SK-N-SH (cell line): ENCODE measurements around the gene PARD3B. TPM values are rescaled to one million over a fixed set of nuclear protein-coding genes. Genes with fewer than 3 reads are reported as not detected.

Experiments used
- CTCF ChIA-PET: fragments of 300-600, 350-600 bp; formaldehyde crosslinking; extraction: SDS; loops from one replicate; lab custom pipeline; 2021; lab: Yijun Ruan, JAX
- POLR2A ChIA-PET: fragments of 350-600 bp; sonication (Branson Sonifier 250); formaldehyde crosslinking; extraction: SDS; loops from one replicate; lab custom pipeline; 2020; ENCODE audit warnings: antibody characterized with exemption, inconsistent platforms; lab: Yijun Ruan, JAX
- DNase-seq: peaks from one replicate; pipeline ENCODE4 v3.0.0; 2012
- H2AFZ ChIP-seq: fragments of 200-600 bp; sonication (generic); 2 replicates; pipeline ENCODE4 v1.8.1; 2016; ENCODE audit warnings: antibody characterized with exemption, mild to moderate bottlenecking, low read depth
- H3F3A ChIP-seq: fragments of 200-600 bp; sonication (generic); replicated peaks from 2 replicates; pipeline ENCODE3; 2016; ENCODE audit warnings: antibody characterized with exemption, mild to moderate bottlenecking; ENCODE audit not compliant: insufficient read depth
- H3K27ac ChIP-seq, 2 experiments: fragments of 200-500 bp in 1 of 2; fragments of 200-600 bp in 1 of 2; sonication (Bioruptor generic) in 1 of 2; sonication (generic), shearing (Covaris generic) in 1 of 2; 2 replicates each; pipeline versions ENCODE4 v1.5.1 to v1.6.1; 2014 to 2016; ENCODE audit warnings: low read depth in 2 of 2, inconsistent platforms in 1 of 2, low read length in 1 of 2, mild to moderate bottlenecking in 1 of 2, mixed read lengths in 1 of 2
- H3K27me3 ChIP-seq: fragments of 200-600 bp; sonication (generic), shearing (Covaris generic); 2 replicates; pipeline ENCODE4 v1.6.1; 2016; ENCODE audit warnings: mixed run types; ENCODE audit not compliant: insufficient read depth
- H3K36me3 ChIP-seq, 2 experiments: fragments of 200-500 bp in 1 of 2; fragments of 200-600 bp in 1 of 2; sonication (Bioruptor generic) in 1 of 2; sonication (generic) in 1 of 2; replicated peaks in 1 of 2; 2 replicates each; pipeline versions ENCODE3 to v1.5.1; 2014 to 2016; ENCODE audit warnings: low read length in 1 of 2, mild to moderate bottlenecking in 1 of 2; ENCODE audit not compliant: insufficient read depth in 2 of 2, control insufficient read depth in 1 of 2
- H3K4me1 ChIP-seq, 2 experiments: fragments of 200-500 bp in 1 of 2; fragments of 200-600 bp in 1 of 2; sonication (Bioruptor generic) in 1 of 2; sonication (generic), shearing (Covaris generic) in 1 of 2; 2 replicates each; pipeline versions ENCODE4 v1.5.1 to v1.6.1; 2014 to 2016; ENCODE audit warnings: low read depth in 1 of 2, low read length in 1 of 2, mixed run types in 1 of 2; ENCODE audit not compliant: insufficient read depth in 2 of 2, control insufficient read depth in 1 of 2
- H3K4me2 ChIP-seq: fragments of 200-600 bp; sonication (generic), shearing (Covaris generic); 2 replicates; pipeline ENCODE4 v1.6.1; 2017; ENCODE audit warnings: mixed run types
- H3K4me3 ChIP-seq, 2 experiments: fragments of 200-500 bp in 1 of 2; fragments of 200-600 bp in 1 of 2; sonication (Bioruptor generic) in 1 of 2; sonication (generic), shearing (Covaris generic) in 1 of 2; 2 replicates each; pipeline versions ENCODE4 v1.5.1 to v1.8.1; 2014 to 2016; ENCODE audit warnings: low read depth in 2 of 2, inconsistent platforms in 1 of 2, low read length in 1 of 2, mild to moderate bottlenecking in 1 of 2, mixed read lengths in 1 of 2, moderate library complexity in 1 of 2
- H3K79me2 ChIP-seq: fragments of 200-600 bp; sonication (generic); 2 replicates; pipeline ENCODE4 v1.8.1; 2017; ENCODE audit warnings: mild to moderate bottlenecking; ENCODE audit not compliant: insufficient read depth
- H3K9ac ChIP-seq: fragments of 200-600 bp; sonication (generic); 2 replicates; pipeline ENCODE4 v1.6.1; 2017; ENCODE audit warnings: mixed run types
- H3K9me2 ChIP-seq: fragments of 200-600 bp; sonication (generic); 2 replicates; pipeline ENCODE4 v1.6.1; 2017; ENCODE audit warnings: mixed run types
- H3K9me3 ChIP-seq: fragments of 200-600 bp; sonication (generic); 2 replicates; pipeline ENCODE4 v1.6.1; 2017; ENCODE audit warnings: mixed run types, mild to moderate bottlenecking, moderate library complexity
- H4K20me1 ChIP-seq: fragments of 200-600 bp; sonication (generic); 2 replicates; pipeline ENCODE4 v1.6.1; 2017; ENCODE audit warnings: mild to moderate bottlenecking, mixed run types; ENCODE audit not compliant: insufficient read depth
- EP300 ChIP-seq, 2 experiments: IDR thresholded peaks; 2 replicates each; pipeline versions ENCODE4 v1.4.0 to v1.6.1; 2012; ENCODE audit warnings: borderline replicate concordance in 1 of 2, low read depth in 1 of 2, low read length in 1 of 2
- EZH2phosphoT487 ChIP-seq: fragments of 200-600 bp; sonication (generic); IDR thresholded peaks from 2 replicates; pipeline ENCODE4 v1.6.1; 2017; ENCODE audit warnings: low read depth, mixed run types, mild to moderate bottlenecking, antibody characterized with exemption, moderate library complexity, borderline replicate concordance
- FOSL2 ChIP-seq: IDR thresholded peaks from 2 replicates; pipeline ENCODE4 v1.4.0; 2012; ENCODE audit warnings: low read depth, mild to moderate bottlenecking, moderate library complexity, borderline replicate concordance
- GABPA ChIP-seq: IDR thresholded peaks from 2 replicates; pipeline ENCODE4 v1.4.0; 2012; ENCODE audit warnings: low read depth, mild to moderate bottlenecking
- GATA2 ChIP-seq: sonication (generic); formaldehyde crosslinking; IDR thresholded peaks from 2 replicates; pipeline ENCODE4 v1.5.0; 2020; ENCODE audit warnings: mild to moderate bottlenecking, missing genetic modification reagents
- NFIC ChIP-seq: IDR thresholded peaks from 2 replicates; pipeline ENCODE4 v1.4.0; 2012; ENCODE audit warnings: borderline replicate concordance
- RXRA ChIP-seq: IDR thresholded peaks from 2 replicates; pipeline ENCODE4 v1.4.0; 2012; ENCODE audit warnings: low read depth, mild to moderate bottlenecking, borderline replicate concordance
- USF2 ChIP-seq: fragments of 150-350 bp; IDR thresholded peaks from 2 replicates; pipeline ENCODE4 v1.6.1; 2017; ENCODE audit warnings: antibody characterized with exemption, low read length, low read depth, borderline replicate concordance
- WGBS: methylation state at CpG from one replicate; pipeline ENCODE4 v1.1.6; 2017; ENCODE audit warnings: low lambda C conversion rate; 5-methylcytosine and 5-hydroxymethylcytosine counted together
- polyA plus RNA-seq, 3 experiments: library from polyadenylated mRNA; depleted of rRNA; stranded (reverse); fragments of >200 nt; gene quantifications; 2 replicates each; pipeline ENCODE4 v1.2.3, GENCODE V29; 2012
- TF ChIP-seq, protein P1 (sequence below): IDR thresholded peaks from 2 replicates; pipeline ENCODE4; 2012
- TF ChIP-seq, protein P2 (sequence below): IDR thresholded peaks from 2 replicates; pipeline ENCODE4 v1.4.0; 2012; ENCODE audit warnings: low read depth, borderline replicate concordance

The PARD3B gene
- polyA plus RNA-seq, 1 of the 3 experiments (the other 2 are of a cell fraction), result 0.87 TPM

- Histone ChIP-seq H2AFZ (no peak overlapping the region), H3K9me2 (no peaks in the 10 kb centered on the region), H3F3A (no peaks in the 10 kb centered on the region), H3K4me1 (peaks cover 0 to 6% of the 10 kb centered on the region in 2 experiments; a peak in 1 of 4 replicates), H3K27ac (no peak overlapping the region), H3K27me3 (no peaks in the 10 kb centered on the region), H3K9me3 (no peaks in the 10 kb centered on the region), H3K4me2 (no peak overlapping the region), H3K9ac (no peak overlapping the region), H4K20me1 (no peaks in the 10 kb centered on the region)
- ChIA-PET POLR2A (no interaction called here), CTCF (interaction anchor here (1.1 kb wide), 1 partner anchor 151 kb away, joined by 3 read pairs; no protein-coding TSS in a partner anchor)
- 83% methylated on average over 6 of the region's 6 CpGs for WGBS
- no peak for DNase-seq
- no peak for TF ChIP-seq FOSL2
- TF ChIP-seq EZH2phosphoT487, result no peak
- TF ChIP-seq NFIC, result no peak
- TF ChIP-seq, protein P1, sequence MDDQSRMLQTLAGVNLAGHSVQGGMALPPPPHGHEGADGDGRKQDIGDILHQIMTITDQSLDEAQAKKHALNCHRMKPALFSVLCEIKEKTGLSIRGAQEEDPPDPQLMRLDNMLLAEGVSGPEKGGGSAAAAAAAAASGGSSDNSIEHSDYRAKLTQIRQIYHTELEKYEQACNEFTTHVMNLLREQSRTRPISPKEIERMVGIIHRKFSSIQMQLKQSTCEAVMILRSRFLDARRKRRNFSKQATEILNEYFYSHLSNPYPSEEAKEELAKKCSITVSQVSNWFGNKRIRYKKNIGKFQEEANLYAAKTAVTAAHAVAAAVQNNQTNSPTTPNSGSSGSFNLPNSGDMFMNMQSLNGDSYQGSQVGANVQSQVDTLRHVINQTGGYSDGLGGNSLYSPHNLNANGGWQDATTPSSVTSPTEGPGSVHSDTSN, result no peak
- TF ChIP-seq, protein P2, sequence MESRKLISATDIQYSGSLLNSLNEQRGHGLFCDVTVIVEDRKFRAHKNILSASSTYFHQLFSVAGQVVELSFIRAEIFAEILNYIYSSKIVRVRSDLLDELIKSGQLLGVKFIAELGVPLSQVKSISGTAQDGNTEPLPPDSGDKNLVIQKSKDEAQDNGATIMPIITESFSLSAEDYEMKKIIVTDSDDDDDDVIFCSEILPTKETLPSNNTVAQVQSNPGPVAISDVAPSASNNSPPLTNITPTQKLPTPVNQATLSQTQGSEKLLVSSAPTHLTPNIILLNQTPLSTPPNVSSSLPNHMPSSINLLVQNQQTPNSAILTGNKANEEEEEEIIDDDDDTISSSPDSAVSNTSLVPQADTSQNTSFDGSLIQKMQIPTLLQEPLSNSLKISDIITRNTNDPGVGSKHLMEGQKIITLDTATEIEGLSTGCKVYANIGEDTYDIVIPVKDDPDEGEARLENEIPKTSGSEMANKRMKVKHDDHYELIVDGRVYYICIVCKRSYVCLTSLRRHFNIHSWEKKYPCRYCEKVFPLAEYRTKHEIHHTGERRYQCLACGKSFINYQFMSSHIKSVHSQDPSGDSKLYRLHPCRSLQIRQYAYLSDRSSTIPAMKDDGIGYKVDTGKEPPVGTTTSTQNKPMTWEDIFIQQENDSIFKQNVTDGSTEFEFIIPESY, result no peak
- TF ChIP-seq RXRA, result no peak
- TF ChIP-seq EP300 (IDR thresholded peaks at IDR 0.05; ENCODE audit: borderline replicate concordance in 1 of 2, low read depth in 1 of 2, low read length in 1 of 2), result no peak
- no peak for TF ChIP-seq USF2
- TF ChIP-seq GATA2, result no peak
- no peak for TF ChIP-seq GABPA
- TF ChIP-seq, all 33 proteins: peak for 0
- no peak overlapping the region for H3K4me3 ChIP-seq
- H3K79me2 ChIP-seq, result no peaks in the 10 kb centered on the region
- no peaks in the 10 kb centered on the region for H3K36me3 ChIP-seq
These were observed 1025.4 kb downstream of the PARD3B start for GRCh38 chr2:205570648-205571047.

DNA sequence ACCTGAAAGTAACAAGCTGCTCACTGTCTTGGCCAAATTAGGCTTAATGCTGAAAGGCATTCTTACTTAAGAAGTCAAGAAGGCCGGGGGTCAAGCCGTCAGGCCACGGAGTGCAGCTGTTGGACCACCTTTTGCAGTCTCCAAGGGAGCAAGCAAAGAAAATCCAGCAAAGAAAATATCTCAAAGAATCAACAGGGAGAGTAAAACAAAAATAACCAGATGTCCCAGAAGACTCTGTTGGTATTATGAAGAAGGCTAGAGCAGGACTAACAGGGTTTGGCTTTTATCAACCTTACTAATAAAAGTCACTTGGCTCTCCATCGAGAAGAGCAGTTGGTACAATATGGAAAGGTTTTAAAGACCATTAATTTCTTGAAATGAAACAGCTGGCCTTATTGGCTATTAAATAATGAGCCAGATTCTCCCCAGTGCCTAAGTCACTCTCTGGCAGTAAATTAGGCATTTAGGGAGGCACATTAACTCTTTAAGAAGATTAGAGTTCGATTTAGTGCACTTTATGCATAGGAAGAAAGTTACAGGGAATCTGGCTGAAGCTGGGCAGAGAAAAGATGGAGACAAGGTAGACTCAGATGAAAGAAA is 1026.2 kb downstream of the PARD3B start:
- Histone ChIP-seq H3K36me3 (no peaks in the 10 kb centered on the region), H3K27ac (no peak overlapping the region; a peak in 1 of 4 replicates), H4K20me1 (no peaks in the 10 kb centered on the region), H3K4me3 (no peak overlapping the region), H3K4me1 (peaks cover 0 to 6% of the 10 kb centered on the region in 2 experiments; a peak in 1 of 4 replicates), H2AFZ (no peak overlapping the region), H3K79me2 (no peaks in the 10 kb centered on the region)
- CTCF ChIA-PET, result interaction anchor here (0.8 to 1.1 kb wide), 2 partner anchors 9 to 150 kb away, joined by 3 read pairs; no protein-coding TSS in a partner anchor
- TF ChIP-seq RXRA (no peak), EP300 (IDR thresholded peaks at IDR 0.05; ENCODE audit: borderline replicate concordance in 1 of 2, low read depth in 1 of 2, low read length in 1 of 2) (peak in 1 of 2 experiments; percentile 13; a peak in 1 of 4 replicates)
- TF ChIP-seq, all 33 proteins: peak for 1
- H3K4me2 ChIP-seq, result no peak overlapping the region
- no peaks in the 10 kb centered on the region for H3F3A ChIP-seq
- no peaks in the 10 kb centered on the region for H3K9me2 ChIP-seq
- no peaks in the 10 kb centered on the region for H3K9me3 ChIP-seq
- no peak overlapping the region for H3K9ac ChIP-seq
- 52% methylated on average over 5 of the region's 5 CpGs for WGBS
- POLR2A ChIA-PET, result no interaction called here
- no peaks in the 10 kb centered on the region for H3K27me3 ChIP-seq
- no peak for DNase-seq
